H9 (cell line): ENCODE data around the gene SRGAP1. TPM values are rescaled to one million over a fixed set of nuclear protein-coding genes. Genes with fewer than 3 reads are reported as not detected.

Source experiments
- DNase-seq: peaks from one replicate; pipeline ENCODE4 v3.0.0-alpha.2; 2017
- H2AFZ ChIP-seq: one replicate; pipeline ENCODE4 v1.6.1; 2013; ENCODE audit warnings: mild to moderate bottlenecking, low read length, control low read depth, moderate library complexity
- H2AK5ac ChIP-seq: 2 replicates; pipeline ENCODE4 v1.6.1; 2013; ENCODE audit warnings: low read length, control low read depth, mixed read lengths; ENCODE audit not compliant: insufficient read length
- H2BK120ac ChIP-seq: one replicate; pipeline ENCODE4 v1.6.1; 2013; ENCODE audit warnings: low read depth, mild to moderate bottlenecking, low read length, control low read depth, inconsistent platforms; ENCODE audit not compliant: poor library complexity, severe bottlenecking
- H2BK12ac ChIP-seq: 2 replicates; pipeline ENCODE4 v1.6.1; 2013; ENCODE audit warnings: low read length, control low read depth, mixed read lengths, low read depth; ENCODE audit not compliant: insufficient read length
- H2BK15ac ChIP-seq: 2 replicates; pipeline ENCODE4 v1.6.1; 2013; ENCODE audit warnings: low read depth, low read length, control low read depth
- H2BK20ac ChIP-seq: one replicate; pipeline ENCODE4 v1.6.1; 2013; ENCODE audit warnings: low read depth, mild to moderate bottlenecking, low read length, control low read depth, inconsistent platforms; ENCODE audit not compliant: poor library complexity, severe bottlenecking
- H2BK5ac ChIP-seq: 2 replicates; pipeline ENCODE4 v1.6.1; 2013; ENCODE audit warnings: low read length, control low read depth, mixed read lengths; ENCODE audit not compliant: insufficient read length
- H3K14ac ChIP-seq: 2 replicates; pipeline ENCODE4 v1.6.1; 2013; ENCODE audit warnings: low read length, control low read depth; ENCODE audit not compliant: insufficient read depth
- H3K18ac ChIP-seq: 2 replicates; pipeline ENCODE4 v1.6.1; 2013; ENCODE audit warnings: low read depth, mild to moderate bottlenecking, mixed read lengths, low read length, control low read depth; ENCODE audit not compliant: insufficient read length
- H3K23ac ChIP-seq: 2 replicates; pipeline ENCODE4 v1.6.1; 2013; ENCODE audit warnings: low read length, control low read depth, mixed read lengths, low read depth; ENCODE audit not compliant: insufficient read length
- H3K23me2 ChIP-seq: 2 replicates; pipeline ENCODE4 v1.6.1; 2013; ENCODE audit warnings: low read depth, mild to moderate bottlenecking, mixed read lengths, low read length, control low read depth; ENCODE audit not compliant: insufficient read length, poor library complexity, severe bottlenecking
- H3K27ac ChIP-seq: 2 replicates; pipeline ENCODE4 v1.5.1; 2013; ENCODE audit warnings: low read length, control low read depth, mixed read lengths, low read depth; ENCODE audit not compliant: insufficient read length
- H3K27me3 ChIP-seq: 2 replicates; pipeline ENCODE4 v1.6.1; 2013; ENCODE audit warnings: low read length, control low read depth, inconsistent platforms; ENCODE audit not compliant: insufficient read depth
- H3K4ac ChIP-seq: 2 replicates; pipeline ENCODE4 v1.6.1; 2013; ENCODE audit warnings: low read depth, mild to moderate bottlenecking, control low read depth, inconsistent platforms, low read length, moderate library complexity
- H3K4me1 ChIP-seq: 2 replicates; pipeline ENCODE4 v1.6.1; 2013; ENCODE audit warnings: low read length, control low read depth, inconsistent platforms; ENCODE audit not compliant: insufficient read depth
- H3K4me2 ChIP-seq: 2 replicates; pipeline ENCODE4 v1.6.1; 2013; ENCODE audit warnings: low read length, control low read depth, mixed read lengths; ENCODE audit not compliant: insufficient read length, insufficient read depth
- H3K56ac ChIP-seq: 2 replicates; pipeline ENCODE4 v1.6.1; 2013; ENCODE audit warnings: low read depth, mild to moderate bottlenecking, mixed read lengths, low read length, control low read depth; ENCODE audit not compliant: insufficient read length
- H3K79me1 ChIP-seq: 2 replicates; pipeline ENCODE4 v1.6.1; 2013; ENCODE audit warnings: low read depth, mild to moderate bottlenecking, moderate library complexity, low read length, control low read depth, inconsistent platforms; ENCODE audit not compliant: insufficient read depth, poor library complexity, severe bottlenecking
- H3K79me2 ChIP-seq: 2 replicates; pipeline ENCODE4 v1.6.1; 2013; ENCODE audit warnings: low read length, control low read depth, inconsistent platforms; ENCODE audit not compliant: insufficient read depth
- H3K9ac ChIP-seq: 2 replicates; pipeline ENCODE4 v1.6.1; 2013; ENCODE audit warnings: low read length, control low read depth, mixed read lengths; ENCODE audit not compliant: insufficient read length; ENCODE audit errors: extremely low read depth
- H3K9me3 ChIP-seq: one replicate; pipeline ENCODE4 v1.6.1; 2013; ENCODE audit warnings: low read depth, low read length, inconsistent platforms; ENCODE audit not compliant: control insufficient read depth
- H3T11ph ChIP-seq: one replicate; pipeline ENCODE4 v1.6.1; 2013; ENCODE audit warnings: mild to moderate bottlenecking, low read length, control low read depth, inconsistent platforms
- H4K20me1 ChIP-seq: one replicate; pipeline ENCODE4 v1.6.1; 2013; ENCODE audit not compliant: control insufficient read depth, insufficient read length, insufficient read depth
- H4K5ac ChIP-seq: 2 replicates; pipeline ENCODE4 v1.6.1; 2013; ENCODE audit warnings: low read depth, mild to moderate bottlenecking, mixed read lengths, low read length, control low read depth; ENCODE audit not compliant: insufficient read length
- H4K8ac ChIP-seq: replicated peaks from 2 replicates; pipeline ENCODE4 v1.6.1; 2013; ENCODE audit warnings: low read length, control low read depth, mixed read lengths, low read depth; ENCODE audit not compliant: insufficient read length
- H4K91ac ChIP-seq: 2 replicates; pipeline ENCODE4 v1.6.1; 2013; ENCODE audit warnings: low read depth, mild to moderate bottlenecking, moderate library complexity, mixed read lengths, low read length, control low read depth; ENCODE audit not compliant: insufficient read length
- H3K27ac Mint-ChIP-seq, 3 experiments: 2 replicates in 2 of 3; 3 replicates in 1 of 3; pipeline ENCODE4 v1.8.0; 2020 to 2021; ENCODE audit warnings: mixed read lengths in 3 of 3, mild to moderate bottlenecking in 1 of 3, moderate library complexity in 1 of 3
- H3K27me3 Mint-ChIP-seq: 2 replicates; pipeline ENCODE4 v1.8.0; 2021; ENCODE audit warnings: low read depth, mild to moderate bottlenecking, moderate library complexity, mixed read lengths
- H3K36me3 Mint-ChIP-seq, 3 experiments: 2 replicates in 2 of 3; 3 replicates in 1 of 3; pipeline ENCODE4 v1.8.0; 2020 to 2021; ENCODE audit warnings: low read depth in 3 of 3, mixed read lengths in 3 of 3; ENCODE audit not compliant: insufficient read depth in 1 of 3
- H3K4me1 Mint-ChIP-seq, 2 experiments: 2 replicates each; pipeline ENCODE4 v1.8.0; 2020; ENCODE audit warnings: mixed read lengths in 2 of 2
- H3K4me3 Mint-ChIP-seq, 2 experiments: 2 replicates in 1 of 2; 3 replicates in 1 of 2; pipeline ENCODE4 v1.8.0; 2020 to 2021; ENCODE audit warnings: mild to moderate bottlenecking in 2 of 2, mixed read lengths in 2 of 2, moderate library complexity in 1 of 2
- H3K9me3 Mint-ChIP-seq, 2 experiments: 2 replicates in 1 of 2; 3 replicates in 1 of 2; pipeline ENCODE4 v1.8.0; 2020; ENCODE audit warnings: mild to moderate bottlenecking in 2 of 2, mixed read lengths in 2 of 2, moderate library complexity in 1 of 2
- whole genome bisulfite sequencing: extraction: QIAGEN DNeasy Blood & Tissue Kit; methylation state at CpG from one replicate; pipeline ENCODE4 v1.1.7; 2013; ENCODE audit warnings: missing lambda C conversion rate, low lambda C conversion rate, mixed read lengths; ENCODE audit not compliant: insufficient read length; ENCODE audit errors: extremely low coverage; 5-methylcytosine and 5-hydroxymethylcytosine counted together
- total RNA-seq: library from RNA; stranded (reverse); gene quantifications from 2 replicates; pipeline ENCODE4 v1.2.1, GENCODE V29; 2021
- TF ChIP-seq, protein P1 (sequence below): fragments of 200-600 bp; sonication (generic); conservative IDR thresholded peaks from 3 replicates; pipeline ENCODE4 v1.8.0; 2021; ENCODE audit warnings: antibody characterized with exemption, mild to moderate bottlenecking

The SRGAP1 gene
- total RNA-seq, 1 experiment from 2014 or later = 4.8 TPM

DNA sequence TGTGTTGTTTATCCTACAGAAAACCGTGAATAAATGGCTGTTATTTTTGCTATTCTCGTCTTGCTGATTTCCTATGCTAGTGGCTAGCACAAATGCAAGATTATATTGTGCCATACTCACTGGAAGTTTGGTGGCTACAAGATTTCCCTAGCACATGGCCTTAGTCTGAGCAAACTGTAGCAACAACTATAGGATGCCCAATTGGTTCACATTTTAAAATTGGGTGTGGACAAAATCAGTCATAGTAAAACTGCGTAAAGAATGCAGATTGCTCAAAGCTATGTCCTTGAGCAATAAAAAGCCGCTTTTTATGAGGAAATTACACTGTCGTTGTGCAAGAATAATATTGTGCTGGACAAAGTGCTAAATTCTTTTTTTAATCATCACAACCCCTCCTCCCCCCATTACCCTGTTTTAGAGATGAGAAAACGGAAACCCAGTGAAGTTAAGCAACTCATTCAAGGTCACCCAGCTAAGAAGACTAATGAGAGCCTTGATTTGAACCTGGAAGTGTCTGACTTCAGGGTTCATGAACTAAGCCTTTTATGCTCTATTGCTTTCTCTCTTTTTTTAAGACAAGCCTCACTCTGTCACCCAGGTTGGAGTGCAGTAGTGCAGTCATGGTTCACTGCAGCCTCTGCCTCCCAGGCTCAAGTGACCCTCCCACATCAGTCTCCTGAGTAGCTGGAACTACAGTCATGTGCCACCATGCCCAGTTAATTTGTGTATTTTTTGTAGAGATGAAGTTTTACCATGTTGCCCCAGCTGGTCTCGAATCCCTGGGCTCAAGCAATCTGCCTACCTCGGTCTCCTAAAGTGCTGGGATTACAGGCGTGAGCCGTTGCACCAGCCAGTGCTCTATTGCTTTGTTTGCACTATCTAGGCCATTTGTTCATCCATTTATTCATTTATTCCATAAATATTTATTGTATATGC is 73.6 kb downstream of the SRGAP1 start:
- Histone ChIP-seq H3K4me2 (no peak overlapping the region), H3K79me2 (no peaks in the 10 kb centered on the region), H2AK5ac (no peak overlapping the region), H3K27ac (no peak overlapping the region), H2BK5ac (no peak overlapping the region), H3K4me1 (peaks cover 8% of the 10 kb centered on the region; the same call in 1 of the 2 replicates), H4K91ac (no peak overlapping the region), H2BK12ac (no peak overlapping the region), H3K4ac (no peak overlapping the region), H4K5ac (no peak overlapping the region), H3T11ph (no peak overlapping the region), H2BK120ac (no peak overlapping the region), H3K23ac (no peak overlapping the region), H3K9me3 (no peaks in the 10 kb centered on the region), H3K56ac (no peak overlapping the region), H2BK20ac (no peak overlapping the region), H3K18ac (no peak overlapping the region), H3K79me1 (no peaks in the 10 kb centered on the region), H3K9ac (no peak overlapping the region), H4K20me1 (no peaks in the 10 kb centered on the region), H2BK15ac (no peak overlapping the region), H4K8ac (no peak overlapping the region), H3K23me2 (no peaks in the 10 kb centered on the region), H3K27me3 (no peaks in the 10 kb centered on the region), H2AFZ (no peak overlapping the region), H3K14ac (no peak overlapping the region)
- Mint-ChIP-seq H3K9me3 (no peaks in the 10 kb centered on the region), H3K27me3 (no peaks in the 10 kb centered on the region), H3K27ac (peak overlapping the region in 2 of 3 experiments; percentile 29 to 50; a peak in 1 of 7 replicates), H3K4me3 (no peak overlapping the region), H3K4me1 (peaks cover 26 to 28% of the 10 kb centered on the region in 2 experiments), H3K36me3 (no peaks in the 10 kb centered on the region)
- TF ChIP-seq, protein P1, sequence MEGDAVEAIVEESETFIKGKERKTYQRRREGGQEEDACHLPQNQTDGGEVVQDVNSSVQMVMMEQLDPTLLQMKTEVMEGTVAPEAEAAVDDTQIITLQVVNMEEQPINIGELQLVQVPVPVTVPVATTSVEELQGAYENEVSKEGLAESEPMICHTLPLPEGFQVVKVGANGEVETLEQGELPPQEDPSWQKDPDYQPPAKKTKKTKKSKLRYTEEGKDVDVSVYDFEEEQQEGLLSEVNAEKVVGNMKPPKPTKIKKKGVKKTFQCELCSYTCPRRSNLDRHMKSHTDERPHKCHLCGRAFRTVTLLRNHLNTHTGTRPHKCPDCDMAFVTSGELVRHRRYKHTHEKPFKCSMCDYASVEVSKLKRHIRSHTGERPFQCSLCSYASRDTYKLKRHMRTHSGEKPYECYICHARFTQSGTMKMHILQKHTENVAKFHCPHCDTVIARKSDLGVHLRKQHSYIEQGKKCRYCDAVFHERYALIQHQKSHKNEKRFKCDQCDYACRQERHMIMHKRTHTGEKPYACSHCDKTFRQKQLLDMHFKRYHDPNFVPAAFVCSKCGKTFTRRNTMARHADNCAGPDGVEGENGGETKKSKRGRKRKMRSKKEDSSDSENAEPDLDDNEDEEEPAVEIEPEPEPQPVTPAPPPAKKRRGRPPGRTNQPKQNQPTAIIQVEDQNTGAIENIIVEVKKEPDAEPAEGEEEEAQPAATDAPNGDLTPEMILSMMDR = no peak
- no peak for DNase-seq
- WGBS = no CpG with 5 or more reads among the region's 10 CpGs
